Retina (tissue), 1 donor: ENCODE results near the gene PFKFB2.

ENCODE experiments used
- DNase-seq: peaks from one replicate; pipeline ENCODE4 v3.0.0-alpha.2; 2016

Gene PFKFB2

DNA sequence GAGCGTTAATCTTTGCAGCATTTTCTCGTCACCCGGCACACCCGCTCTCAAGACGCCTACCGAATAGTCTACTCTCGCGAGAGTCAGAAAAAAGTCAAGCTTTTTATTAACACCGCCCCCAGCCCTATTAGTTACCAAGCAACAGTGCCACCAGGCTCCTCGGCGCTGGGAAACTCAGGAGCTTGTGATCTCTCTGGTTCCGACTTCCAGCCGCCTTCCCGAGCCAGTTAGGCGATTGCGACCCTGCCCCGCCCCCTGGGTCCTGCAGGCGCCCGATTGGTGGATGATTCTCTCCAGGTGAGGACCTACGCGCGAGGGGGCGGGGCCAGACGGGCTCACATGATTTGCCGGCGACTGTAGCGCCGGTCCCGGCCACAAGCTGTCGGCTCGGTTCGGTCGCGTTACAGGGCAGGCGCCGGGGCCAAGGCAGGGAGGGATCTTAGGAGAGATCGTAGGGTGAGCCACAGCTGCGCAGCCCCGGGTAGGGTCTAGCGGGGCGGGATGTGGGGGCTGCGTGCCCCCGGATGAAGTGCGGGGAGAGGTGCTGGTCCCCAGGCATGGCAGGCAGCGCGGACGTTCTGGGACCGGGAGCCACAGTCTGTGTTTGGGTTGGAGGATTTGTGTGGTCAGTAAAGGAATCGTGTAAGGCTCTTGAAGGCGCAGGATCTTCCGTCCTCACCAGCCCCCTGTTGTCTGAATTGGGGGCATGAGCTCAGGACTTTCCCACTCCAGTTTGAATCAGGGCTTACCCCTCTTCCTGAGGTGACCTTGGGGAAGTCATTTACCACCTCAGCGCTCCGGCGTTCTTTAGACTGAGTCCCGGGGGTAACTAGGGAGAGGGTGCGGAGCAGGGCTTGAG lies at the start of gene PFKFB2:
Gene PFKFB2 (plus strand): TSS at position 365 of the 859 bp plus-strand sequence. CDS start 1,443 bp downstream, outside the sequence.
- peak; percentile 96 for DNase-seq

DNA sequence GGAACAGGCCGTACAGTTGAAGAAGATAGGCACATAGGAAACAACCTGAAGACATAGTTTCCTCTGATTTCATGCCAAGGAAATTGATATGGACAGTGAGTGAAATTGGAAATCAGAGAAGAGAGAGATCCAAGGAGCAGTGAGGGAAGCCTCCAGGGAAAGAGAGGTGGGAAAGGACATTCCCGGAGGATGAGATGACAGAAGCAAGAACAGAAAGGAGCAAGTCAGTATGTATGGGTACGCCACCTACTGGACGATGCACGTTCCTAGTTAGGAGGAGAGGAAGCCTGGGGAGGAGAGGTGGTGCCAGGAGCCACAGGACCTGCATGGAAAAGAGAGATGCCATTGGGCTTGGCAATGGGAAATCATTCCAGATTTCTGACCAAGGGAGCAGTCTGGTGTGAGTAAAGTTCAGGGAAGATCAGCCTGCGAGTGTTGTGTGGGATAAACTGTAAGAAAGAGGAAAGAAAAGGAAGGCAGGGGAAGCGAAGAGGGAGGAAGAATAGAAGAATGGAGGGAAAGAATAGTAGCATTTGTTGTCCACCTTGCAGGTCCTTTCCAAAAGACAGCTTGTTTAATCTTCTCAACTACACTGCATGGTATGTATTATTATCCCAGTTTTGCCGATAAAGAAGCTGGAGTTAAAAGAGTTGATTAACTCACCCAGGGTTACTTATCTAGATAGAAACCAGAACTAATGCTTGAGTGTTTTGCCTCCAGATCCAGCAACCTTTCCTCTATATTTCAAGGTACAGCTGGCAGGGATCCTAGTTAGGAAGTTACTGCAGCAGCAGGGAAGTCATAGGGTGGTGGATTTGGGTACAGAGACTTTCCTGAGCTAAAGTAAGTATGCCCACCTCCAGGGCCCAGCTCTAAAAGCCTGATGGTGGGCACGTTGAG lies 47.9 kb upstream of the PFKFB2 start:
- no peak for DNase-seq

DNA sequence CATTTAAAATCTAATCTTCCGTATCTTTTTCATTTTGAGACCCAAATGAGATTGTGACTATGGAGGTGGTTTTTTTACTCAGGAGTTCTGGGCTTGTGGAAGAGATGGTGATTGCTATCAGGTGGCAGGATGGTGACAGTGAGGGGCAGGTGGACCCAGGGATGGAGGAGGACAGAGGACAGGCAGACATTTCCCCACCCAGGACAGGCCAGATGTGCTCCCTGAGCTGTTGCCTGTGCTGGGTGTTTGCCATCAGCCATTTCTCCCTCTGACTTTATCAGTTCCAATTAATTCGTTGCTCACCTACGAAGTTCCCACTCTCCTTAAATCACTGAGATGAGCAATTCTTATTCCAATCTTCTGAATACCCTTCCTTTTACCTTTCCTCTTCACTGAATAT lies 47.0 kb upstream of the PFKFB2 start:
- DNase-seq = no peak

DNA sequence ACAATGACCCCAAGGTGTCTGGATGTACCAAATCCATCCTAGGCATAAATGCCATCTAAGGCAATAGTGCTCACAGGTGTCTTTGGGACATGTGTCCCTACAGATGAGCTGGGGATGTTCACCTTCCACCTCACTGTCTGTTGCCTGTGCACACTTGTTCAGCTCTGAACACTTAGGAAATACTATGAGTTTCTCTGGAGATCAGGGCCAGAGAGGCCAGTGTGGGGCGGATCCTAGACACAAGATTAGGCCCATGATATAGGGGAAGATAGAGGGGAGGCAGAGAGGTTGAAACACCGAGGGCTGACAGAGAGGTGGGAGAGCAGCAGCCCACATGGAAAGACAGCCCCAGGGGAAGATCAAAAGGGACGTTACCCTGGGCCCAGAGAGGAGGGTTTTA lies 46.2 kb upstream of the PFKFB2 start:
- DNase-seq = no peak

- DNase-seq = no peak
These were observed 45.6 kb upstream of the PFKFB2 start for GRCh38 chr1:207007352-207008033.

- DNase-seq = no peak
These were observed 43.8 kb upstream of the PFKFB2 start for GRCh38 chr1:207009182-207009850.

DNA sequence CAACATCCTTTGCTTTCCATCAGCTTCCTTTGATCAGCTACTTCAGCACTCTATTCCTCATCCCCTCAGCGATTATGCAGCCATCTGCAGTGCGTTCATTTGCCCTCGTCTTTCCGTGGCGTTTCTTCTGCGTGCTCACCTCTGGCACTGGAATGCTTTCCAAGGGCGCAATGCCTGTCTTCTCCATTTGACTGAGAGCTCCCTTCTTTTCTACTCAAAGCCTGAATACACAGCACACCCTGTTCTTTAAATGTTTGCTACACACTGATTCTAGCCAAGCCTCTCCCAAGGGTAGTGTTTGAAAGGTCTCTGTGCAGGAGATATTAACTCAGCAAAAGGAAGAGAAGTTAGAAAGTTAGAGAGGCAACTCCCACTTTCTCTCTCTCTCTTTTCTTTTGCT lies 43.1 kb upstream of the PFKFB2 start:
- DNase-seq = no peak

DNA sequence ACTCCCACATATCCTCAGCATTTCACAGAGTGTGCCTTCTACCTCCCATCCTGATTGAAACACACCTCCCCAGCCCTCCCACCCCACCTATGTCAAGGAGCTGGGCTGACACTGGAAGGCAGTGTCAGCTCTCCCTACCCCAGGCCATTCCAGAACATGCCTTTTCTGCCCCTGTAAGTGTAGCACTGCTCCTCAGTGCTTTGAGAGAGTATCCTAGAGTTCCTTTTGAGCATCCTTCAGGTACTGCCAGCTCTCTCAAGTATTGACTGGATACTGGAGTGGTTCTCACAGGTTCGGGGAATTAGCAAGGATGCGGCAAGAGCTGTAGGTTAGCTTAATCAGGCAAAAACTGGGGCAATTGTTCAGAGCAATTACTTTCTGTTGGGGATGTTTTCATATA lies 42.3 kb upstream of the PFKFB2 start:
- DNase-seq = no peak

- no peak for DNase-seq
These were observed 39.6 kb upstream of the PFKFB2 start for GRCh38 chr1:207013321-207014085.

GRCh38 chr1:207014728-207015127 lies 38.3 kb upstream of the PFKFB2 start:
- DNase-seq = no peak

- no peak for DNase-seq
These were observed 37.3 kb upstream of the PFKFB2 start for GRCh38 chr1:207015791-207016190.

DNA sequence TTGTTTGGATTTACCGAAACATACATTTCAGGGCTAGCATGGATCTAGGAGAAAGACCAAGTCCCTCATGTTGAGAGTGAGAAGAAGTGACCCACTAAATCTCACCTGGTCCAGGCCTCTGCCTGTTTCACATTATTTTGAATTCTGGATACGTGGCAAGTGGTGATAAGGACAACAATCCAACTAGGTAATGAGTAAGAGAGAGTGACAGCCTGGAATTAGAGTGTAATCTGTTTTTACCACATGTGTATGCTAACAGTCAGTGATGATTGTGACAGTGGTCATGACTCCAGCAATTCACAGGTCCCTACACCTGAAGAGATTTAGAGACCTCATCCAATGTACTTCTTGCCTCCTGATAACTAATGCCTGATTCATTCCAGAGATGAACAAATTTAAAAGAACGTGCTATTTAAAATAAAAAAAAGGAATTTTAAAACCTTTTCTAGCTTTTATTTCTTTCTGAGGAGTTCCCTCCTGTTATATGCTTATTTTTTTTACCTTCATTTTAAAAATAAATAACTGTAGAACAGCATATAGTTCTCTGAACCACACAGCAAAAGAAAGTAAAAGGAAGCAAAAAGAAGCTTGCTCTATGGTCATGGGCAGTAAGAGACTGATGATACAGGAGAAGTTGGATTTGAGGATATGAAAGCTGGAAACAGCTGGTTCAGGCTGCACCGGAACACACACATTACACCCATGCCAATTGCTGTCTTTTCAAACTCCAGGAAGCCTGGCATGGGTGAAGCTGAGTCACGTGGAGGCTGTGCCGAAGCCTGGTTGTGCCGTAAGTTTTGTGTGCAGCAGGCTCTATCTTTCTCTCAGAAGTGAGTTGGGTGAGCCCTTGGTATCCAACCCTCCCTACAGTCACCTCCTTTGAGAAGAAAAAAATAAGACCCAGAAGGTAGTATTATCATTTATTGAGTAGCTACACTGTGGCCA lies 35.2 kb upstream of the PFKFB2 start:
- DNase-seq = no peak

GRCh38 chr1:207018707-207019106 lies 34.4 kb upstream of the PFKFB2 start:
- DNase-seq = no peak

DNA sequence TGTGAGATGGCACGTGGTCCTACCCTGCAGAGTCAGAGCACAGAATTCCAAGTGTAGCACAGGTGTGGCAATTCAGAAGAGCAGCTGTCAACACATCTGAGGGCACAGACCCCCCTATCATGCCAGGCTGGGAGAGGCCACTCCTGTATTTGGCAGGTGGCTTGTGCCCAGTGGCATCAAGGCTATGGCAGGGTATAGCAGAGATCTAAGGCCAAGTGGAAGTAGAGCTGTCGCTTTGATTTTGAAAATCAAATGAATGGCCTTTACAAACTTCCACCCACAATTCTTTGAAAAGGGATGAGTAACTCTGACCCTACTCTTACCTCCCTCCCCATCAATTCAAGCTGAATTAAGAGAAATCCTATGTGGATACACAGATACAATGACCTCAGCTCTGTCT lies 33.9 kb upstream of the PFKFB2 start:
- DNase-seq = no peak

- no peak for DNase-seq
These were observed 33.4 kb upstream of the PFKFB2 start for GRCh38 chr1:207019661-207020060.

DNA sequence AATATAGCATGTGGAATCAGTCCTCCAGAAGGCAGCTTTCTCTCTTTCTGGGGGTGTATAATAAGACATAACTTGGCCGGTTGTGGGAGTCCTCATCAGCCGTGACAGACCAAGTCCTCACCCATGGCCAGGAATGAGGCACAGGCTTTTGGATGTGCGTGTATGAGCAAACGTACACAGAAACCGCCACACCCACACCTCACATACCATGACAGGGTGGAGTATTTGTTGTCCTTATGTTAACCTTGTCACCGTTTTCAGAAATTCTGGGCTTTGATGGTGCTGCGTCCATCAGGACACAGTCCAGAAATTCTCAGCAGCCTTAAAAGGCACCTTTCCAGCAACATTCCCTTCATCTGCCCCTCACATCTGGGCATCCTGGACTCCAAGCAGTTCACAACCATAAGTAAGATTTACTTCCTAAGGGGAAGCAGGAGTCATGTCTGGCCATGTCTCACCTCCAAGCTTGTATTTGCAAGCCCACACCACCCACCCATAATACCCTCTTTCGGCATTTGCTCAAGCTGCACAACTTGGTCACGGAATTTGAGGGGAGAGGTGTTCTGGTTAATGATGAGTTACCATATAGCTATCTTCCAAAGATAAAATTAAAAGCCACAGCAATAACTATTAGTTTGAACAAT lies 32.9 kb upstream of the PFKFB2 start:
- no peak for DNase-seq

DNA sequence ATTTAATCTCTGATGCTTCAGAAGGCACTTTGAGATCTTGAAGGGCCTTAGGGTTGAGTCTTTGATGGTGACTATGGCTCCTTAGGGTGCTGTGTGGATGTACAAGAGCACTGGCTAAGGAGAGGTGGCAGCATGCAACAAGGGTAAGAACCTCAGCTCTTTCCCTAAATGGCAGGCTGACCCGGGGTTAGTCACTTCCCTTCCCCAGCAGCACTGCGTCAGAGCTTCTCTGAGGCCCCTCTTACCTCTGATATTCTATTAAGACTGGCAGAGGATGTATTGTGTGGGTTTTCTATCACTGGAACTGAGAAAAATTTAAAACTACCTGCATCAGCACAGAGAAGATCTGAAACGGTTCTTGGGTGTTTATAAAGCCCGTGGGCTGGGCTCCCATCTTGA lies 32.4 kb upstream of the PFKFB2 start:
- no peak for DNase-seq

DNA sequence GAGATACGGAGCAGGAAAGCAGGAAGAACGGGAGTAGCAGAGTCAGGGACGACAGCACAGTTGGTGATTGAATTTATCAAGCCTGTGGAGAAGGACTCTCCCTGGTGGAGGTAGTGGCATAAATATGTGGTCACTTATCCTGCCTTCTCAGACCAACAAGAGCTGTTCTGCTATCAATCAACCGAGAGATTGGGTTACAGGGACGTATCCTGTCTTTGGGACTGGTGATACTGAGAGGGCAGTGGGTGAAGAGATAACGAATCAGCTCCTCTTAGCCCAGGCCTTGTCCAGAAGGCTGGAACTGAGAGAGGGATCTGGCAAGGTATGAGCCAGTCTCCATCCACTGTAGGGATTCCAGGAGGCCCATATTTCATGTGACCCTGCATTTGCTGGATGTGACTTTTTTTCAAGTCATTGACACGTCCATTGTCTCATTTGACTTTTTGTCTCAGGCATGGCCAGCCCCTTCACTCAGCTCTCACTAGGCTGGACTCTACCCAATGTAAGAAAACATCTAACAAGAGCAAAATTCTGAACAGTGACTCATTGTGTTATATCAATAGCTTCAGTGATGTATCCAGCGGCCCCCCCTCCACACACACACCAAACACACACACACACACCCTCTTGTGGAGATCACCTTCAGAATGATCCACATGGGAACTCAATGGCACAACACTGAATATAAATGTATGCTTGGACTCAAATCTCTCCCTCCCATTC lies 31.8 kb upstream of the PFKFB2 start:
- DNase-seq = no peak

DNA sequence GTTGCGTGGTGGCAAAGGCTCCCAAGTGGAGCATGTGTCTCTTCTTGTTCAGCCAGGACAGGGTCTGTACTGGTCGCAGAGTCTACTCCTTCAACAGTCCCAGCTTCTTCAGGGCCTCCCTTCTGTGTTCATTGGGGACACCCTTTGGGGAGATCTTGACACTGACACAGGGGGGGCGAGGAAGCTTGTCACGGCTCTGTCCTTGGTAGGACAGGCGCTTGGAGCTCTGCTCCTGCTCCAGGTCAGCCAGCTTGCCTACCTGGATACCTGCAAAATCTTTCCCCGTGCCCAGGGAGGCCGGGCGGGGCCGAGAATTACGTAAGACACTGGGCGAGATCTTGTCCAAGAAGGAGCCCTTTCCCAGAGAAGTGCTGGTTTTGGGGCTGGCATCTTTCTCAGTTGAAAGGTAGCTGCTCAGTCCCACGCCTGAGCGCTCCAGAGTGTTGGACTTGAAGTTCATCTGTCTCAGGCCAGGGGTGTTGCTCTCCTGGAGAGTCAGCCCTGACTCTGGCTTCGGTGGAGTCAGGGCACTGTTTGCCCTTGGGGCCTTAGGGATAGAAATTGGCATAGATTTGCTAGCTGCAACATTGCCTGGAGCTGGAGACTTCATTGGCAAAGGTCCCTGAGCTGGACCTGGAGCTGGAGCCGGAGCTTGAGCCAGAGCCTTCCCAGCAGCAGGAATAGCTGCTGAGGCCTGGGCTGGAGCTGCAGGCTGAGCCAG lies 31.0 kb upstream of the PFKFB2 start:
- DNase-seq = no peak
